ENCODE data around the gene CFAP97D2. TPM values are rescaled to one million over a fixed set of nuclear protein-coding genes. Genes with fewer than 3 reads are reported as not detected.
"Not testable (repeated sequence)": the region's sequence is repeated elsewhere in the genome, so short reads cannot be mapped to it uniquely, and the experiment has no call there.

Gene CFAP97D2
- total RNA-seq, 1 donor from 2014 or later = not detected

DNA sequence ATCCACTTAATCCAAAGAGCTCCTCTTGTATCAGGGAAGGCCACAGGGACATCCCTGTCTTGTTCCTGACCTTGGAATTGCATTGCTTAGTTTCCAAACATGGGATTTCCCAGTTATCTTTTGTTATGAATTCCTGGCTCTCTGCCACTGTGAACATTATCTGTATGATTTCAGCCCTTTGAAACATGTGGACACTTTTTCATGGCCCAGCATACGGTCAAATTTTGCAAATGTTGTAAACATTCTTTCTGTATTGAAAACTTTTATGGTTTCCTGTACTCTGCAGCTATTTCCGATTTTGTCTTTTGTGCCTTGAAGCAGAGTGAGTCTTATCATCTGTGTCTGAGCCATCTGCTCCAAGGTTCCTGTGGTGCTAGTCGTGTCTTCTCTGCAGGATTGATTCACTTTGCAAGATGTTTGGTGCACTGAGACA, 4.5 kb upstream of the CFAP97D2 start:
- ChIA-PET CTCF (no interaction called here), POLR2A (no interaction called here)
- no peak for ATAC-seq (ENCODE audit: low read depth)
- H3K4me3 Mint-ChIP-seq = no peak overlapping the region
- no peak for DNase-seq
- intact Hi-C loops (cut with micrococcal nuclease) = no loop called here
- H3K9me3 Mint-ChIP-seq = peaks cover 8% of the 10 kb centered on the region
- H3K36me3 Mint-ChIP-seq (ENCODE audit: low read depth) = no peaks in the 10 kb centered on the region
- H3K27me3 Mint-ChIP-seq = peaks cover 9% of the 10 kb centered on the region
- H3K27ac Mint-ChIP-seq = no peak overlapping the region
- H3K4me1 Mint-ChIP-seq = no peaks in the 10 kb centered on the region
- TF ChIP-seq, protein P1, sequence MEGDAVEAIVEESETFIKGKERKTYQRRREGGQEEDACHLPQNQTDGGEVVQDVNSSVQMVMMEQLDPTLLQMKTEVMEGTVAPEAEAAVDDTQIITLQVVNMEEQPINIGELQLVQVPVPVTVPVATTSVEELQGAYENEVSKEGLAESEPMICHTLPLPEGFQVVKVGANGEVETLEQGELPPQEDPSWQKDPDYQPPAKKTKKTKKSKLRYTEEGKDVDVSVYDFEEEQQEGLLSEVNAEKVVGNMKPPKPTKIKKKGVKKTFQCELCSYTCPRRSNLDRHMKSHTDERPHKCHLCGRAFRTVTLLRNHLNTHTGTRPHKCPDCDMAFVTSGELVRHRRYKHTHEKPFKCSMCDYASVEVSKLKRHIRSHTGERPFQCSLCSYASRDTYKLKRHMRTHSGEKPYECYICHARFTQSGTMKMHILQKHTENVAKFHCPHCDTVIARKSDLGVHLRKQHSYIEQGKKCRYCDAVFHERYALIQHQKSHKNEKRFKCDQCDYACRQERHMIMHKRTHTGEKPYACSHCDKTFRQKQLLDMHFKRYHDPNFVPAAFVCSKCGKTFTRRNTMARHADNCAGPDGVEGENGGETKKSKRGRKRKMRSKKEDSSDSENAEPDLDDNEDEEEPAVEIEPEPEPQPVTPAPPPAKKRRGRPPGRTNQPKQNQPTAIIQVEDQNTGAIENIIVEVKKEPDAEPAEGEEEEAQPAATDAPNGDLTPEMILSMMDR (IDR thresholded peaks at IDR 0.05) = no peak

DNA sequence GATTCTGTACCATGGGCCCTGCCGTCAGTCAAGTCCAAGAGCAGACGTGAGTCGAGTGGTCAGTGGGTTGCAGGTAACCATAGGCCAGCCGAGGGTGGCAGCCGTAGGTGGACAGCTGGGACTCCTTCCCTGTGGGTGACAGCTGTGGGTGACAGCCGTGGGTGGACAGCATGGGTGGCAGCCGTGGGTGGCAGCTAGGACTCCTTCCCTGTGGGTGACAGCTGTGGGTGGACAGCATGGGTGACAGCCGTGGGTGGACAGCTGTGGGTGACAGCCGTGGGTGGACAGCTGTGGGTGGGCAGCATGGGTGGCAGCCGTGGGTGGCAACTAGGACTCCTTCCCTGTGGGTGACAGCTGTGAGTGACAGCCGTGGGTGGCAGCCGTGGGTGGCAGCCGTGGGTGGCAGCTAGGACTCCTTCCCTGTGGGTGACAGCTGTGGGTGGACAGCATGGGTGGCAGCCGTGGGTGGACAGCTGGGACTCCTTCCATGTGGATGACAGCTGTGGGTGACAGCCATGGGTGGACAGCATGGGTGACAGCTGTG, 2.6 kb upstream of the CFAP97D2 start:
- CTCF ChIA-PET; H3K4me1 Mint-ChIP-seq; intact Hi-C loops (cut with micrococcal nuclease): not testable (repeated sequence)

DNA sequence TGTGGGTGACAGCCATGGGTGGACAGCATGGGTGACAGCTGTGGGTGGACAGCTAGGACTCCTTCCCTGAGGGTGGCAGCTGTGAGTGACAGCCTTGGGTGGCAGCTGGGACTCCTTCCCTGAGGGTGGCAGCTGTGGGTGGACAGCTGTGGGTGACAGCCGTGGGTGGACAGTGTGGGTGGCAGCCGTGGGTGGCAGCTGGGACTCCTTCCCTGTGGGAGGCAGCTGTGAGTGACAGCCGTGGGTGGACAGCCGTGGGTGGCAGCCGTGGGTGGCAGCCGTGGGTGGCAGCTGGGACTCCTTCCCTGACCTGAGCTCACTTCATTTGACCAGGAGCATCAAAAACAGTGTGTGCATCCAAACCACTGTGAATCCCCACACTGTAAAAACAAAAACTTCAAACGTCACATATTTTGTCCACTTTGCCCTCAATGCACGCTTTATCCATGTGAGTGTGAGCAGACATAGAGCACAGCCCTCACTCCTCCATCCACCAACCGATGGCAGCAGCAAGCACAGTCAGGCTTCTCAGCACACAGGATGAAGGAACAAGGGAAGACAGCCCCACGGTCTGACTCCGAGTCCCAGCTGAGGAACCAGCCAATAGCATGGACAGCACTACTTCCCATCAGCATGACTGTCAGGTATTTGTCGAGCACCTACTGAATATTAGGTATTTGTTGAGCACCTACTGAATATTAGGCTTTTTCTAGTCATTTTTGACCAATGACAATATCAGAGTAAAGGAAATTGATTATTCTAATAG, 1.6 kb upstream of the CFAP97D2 start:
- no peak for ATAC-seq (ENCODE audit: low read depth)
- TF ChIP-seq, protein P1 (IDR thresholded peaks at IDR 0.05) = no peak
- no peak overlapping the region for H3K4me3 Mint-ChIP-seq
- H3K9me3 Mint-ChIP-seq = peaks cover 8% of the 10 kb centered on the region
- H3K4me1 Mint-ChIP-seq = no peaks in the 10 kb centered on the region
- ChIA-PET POLR2A (no interaction called here), CTCF (no interaction called here)
- H3K27ac Mint-ChIP-seq = no peak overlapping the region
- intact Hi-C loops (cut with micrococcal nuclease) = no loop called here
- no peak for DNase-seq
- H3K27me3 Mint-ChIP-seq = peaks cover 23% of the 10 kb centered on the region
- H3K36me3 Mint-ChIP-seq (ENCODE audit: low read depth) = no peaks in the 10 kb centered on the region

More for the DNA sequence above, 2.6 kb upstream of the CFAP97D2 start:
- H3K27me3 Mint-ChIP-seq = peaks cover 23% of the 10 kb centered on the region
- H3K36me3 Mint-ChIP-seq (ENCODE audit: low read depth); H3K27ac Mint-ChIP-seq; H3K9me3 Mint-ChIP-seq; ATAC-seq (ENCODE audit: low read depth); H3K4me3 Mint-ChIP-seq; DNase-seq; POLR2A ChIA-PET: not testable (repeated sequence)

DNA sequence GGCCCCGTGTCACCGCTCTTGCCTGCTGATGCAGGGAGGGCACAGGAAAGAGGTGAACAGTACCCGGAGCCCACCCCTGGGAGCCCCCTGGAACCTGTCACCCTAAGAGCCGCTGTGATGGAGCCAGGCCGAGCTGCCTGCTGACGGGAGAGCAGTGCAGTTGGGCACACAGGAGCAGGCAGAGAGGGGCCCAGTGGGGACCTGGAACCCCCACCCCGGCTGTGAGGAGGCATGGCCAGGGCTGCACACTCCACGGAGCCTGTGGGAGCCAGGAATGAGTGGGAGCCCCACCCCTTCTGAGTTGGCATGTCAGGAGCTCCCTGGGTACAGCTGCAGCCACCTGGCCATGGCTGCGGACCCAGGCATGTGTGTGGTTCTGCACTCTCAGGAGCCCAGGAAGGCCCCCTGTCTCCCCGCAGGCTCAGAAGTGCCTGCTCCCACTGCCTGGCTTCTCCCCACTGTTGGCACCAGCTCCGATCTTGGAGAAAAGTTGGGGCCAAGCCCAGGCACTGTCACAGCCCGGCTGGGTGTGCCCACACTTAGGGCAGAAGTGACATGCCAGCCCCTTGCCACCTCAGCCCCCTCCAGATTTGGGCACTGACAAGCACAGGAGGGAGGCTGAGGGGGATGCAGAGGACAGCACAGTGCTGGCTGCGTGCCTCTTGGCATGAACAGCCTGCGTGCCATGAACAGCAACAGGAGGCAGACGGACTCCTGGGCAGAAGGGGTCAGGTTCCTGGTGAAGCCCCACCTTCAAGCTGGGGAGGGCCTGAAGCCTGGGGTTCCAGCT, 6.3 kb downstream of the CFAP97D2 start:
- POLR2A ChIA-PET = no interaction called here
- CTCF ChIA-PET = no interaction called here
- intact Hi-C loops (cut with micrococcal nuclease) = no loop called here
- Mint-ChIP-seq H3K27ac (no peak overlapping the region), H3K4me3 (no peak overlapping the region), H3K36me3 (ENCODE audit: low read depth) (peaks cover 1% of the 10 kb centered on the region), H3K9me3 (peaks cover 10% of the 10 kb centered on the region), H3K4me1 (no peaks in the 10 kb centered on the region), H3K27me3 (peaks cover 9% of the 10 kb centered on the region)
- ATAC-seq (ENCODE audit: low read depth) (no peak), DNase-seq (no peak)
- TF ChIP-seq, protein P1 (IDR thresholded peaks at IDR 0.05) = no peak

GRCh38 chr13:114194853-114195252, 15.8 kb downstream of the CFAP97D2 start:
- Mint-ChIP-seq H3K36me3 (ENCODE audit: low read depth) (no peaks in the 10 kb centered on the region), H3K9me3 (peaks cover 7% of the 10 kb centered on the region), H3K4me1 (no peaks in the 10 kb centered on the region), H3K27ac (no peak overlapping the region), H3K4me3 (no peak overlapping the region), H3K27me3 (no peaks in the 10 kb centered on the region)
- intact Hi-C loops (cut with micrococcal nuclease) = no loop called here
- DNase-seq (no peak), ATAC-seq (ENCODE audit: low read depth) (no peak)
- CTCF ChIA-PET = no interaction called here
- TF ChIP-seq, protein P1 (IDR thresholded peaks at IDR 0.05) = no peak
- POLR2A ChIA-PET = no interaction called here

All from activated B cell treated with CpG ODN at 0.5 μM for 24 hours (primary cell).